VCaP (cell line): ENCODE results near the gene KCNK10.

ENCODE experiments used
- H3K27ac ChIP-seq: fragments of 450-650 bp; 2 replicates; pipeline ENCODE4 v1.5.1; 2017
- TF ChIP-seq, protein P1 (sequence below): fragments of 450-650 bp; conservative IDR thresholded peaks from 2 replicates; pipeline ENCODE4 v1.5.1; 2017; ENCODE audit warnings: mild to moderate bottlenecking, moderate library complexity

KCNK10 gene

GRCh38 chr14:88351966-88352691 is 29.1 kb upstream of the KCNK10 start:
- TF ChIP-seq, protein P1, sequence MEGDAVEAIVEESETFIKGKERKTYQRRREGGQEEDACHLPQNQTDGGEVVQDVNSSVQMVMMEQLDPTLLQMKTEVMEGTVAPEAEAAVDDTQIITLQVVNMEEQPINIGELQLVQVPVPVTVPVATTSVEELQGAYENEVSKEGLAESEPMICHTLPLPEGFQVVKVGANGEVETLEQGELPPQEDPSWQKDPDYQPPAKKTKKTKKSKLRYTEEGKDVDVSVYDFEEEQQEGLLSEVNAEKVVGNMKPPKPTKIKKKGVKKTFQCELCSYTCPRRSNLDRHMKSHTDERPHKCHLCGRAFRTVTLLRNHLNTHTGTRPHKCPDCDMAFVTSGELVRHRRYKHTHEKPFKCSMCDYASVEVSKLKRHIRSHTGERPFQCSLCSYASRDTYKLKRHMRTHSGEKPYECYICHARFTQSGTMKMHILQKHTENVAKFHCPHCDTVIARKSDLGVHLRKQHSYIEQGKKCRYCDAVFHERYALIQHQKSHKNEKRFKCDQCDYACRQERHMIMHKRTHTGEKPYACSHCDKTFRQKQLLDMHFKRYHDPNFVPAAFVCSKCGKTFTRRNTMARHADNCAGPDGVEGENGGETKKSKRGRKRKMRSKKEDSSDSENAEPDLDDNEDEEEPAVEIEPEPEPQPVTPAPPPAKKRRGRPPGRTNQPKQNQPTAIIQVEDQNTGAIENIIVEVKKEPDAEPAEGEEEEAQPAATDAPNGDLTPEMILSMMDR, result no peak
- H3K27ac ChIP-seq, result no peak overlapping the region

DNA sequence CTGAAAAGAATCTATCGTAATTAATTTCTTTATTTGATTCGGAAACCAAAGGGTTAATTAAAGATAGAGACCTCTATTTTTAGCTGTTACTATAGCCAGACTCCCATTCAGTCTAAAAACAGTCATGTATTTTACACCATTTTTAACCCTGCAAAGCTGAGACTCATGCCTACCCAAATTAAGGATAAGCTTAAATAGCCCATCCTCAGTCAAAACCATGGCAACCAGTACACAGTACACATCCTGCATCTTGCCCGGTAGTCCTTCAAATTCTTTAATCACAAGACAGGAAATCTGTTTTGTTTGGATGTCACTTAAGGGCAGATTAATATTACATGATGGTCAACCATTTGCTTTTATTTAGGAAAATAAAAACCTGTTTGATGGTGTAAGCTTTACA is 25.5 kb upstream of the KCNK10 start:
- TF ChIP-seq, protein P1, result no peak
- no peak overlapping the region for H3K27ac ChIP-seq

DNA sequence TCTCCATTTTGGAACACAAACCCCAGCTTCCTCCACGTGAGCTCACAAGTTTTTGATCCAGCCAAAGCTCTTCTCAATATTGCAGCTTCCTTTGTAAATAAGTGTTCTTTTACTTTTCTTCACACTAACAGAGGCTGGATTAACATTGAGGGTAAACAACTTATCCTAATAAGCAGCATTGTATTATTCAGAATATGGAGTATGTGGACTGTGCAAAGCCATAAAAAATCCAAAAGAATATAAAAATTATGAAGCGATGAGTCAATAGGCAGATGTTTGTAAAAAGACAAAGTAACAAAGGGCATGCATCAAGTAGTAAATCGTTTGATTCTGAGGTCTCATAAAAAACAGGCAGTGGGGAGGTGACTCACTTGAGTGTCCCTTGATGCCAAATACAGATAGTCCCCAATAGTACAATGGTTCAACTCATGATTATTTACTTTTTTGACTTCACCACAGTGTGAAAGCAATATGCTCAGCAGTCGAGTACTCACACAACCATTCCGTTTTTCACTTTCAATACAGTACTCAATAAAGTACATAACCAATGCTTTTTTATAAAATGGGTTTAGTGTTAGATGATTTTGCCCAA is 23.1 kb upstream of the KCNK10 start:
- TF ChIP-seq, protein P1, result no peak
- H3K27ac ChIP-seq, result no peak overlapping the region

DNA sequence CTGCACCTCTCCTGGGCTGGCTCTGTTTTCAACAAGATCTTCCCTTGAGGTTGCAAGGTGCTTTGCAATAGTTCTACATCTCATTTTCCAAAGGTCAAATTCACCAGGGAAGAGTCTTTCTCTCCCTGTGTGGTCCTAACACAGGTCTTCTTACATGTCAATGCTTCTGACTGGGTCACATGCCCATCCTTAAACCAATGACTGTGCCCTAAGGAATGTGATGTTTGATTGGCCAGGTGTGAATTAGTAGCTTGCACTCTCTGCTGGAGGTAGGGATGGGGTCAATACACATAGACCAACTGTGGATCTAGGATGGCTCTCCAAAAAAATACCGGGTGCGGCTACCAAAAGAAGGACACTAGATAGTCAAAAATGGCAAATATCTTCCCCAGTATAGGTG is 19.9 kb upstream of the KCNK10 start:
- no peak overlapping the region for H3K27ac ChIP-seq
- TF ChIP-seq, protein P1, result no peak

GRCh38 chr14:88340357-88340756 is 17.3 kb upstream of the KCNK10 start:
- TF ChIP-seq, protein P1, result no peak
- H3K27ac ChIP-seq, result no peak overlapping the region

GRCh38 chr14:88333036-88333435 is 10.0 kb upstream of the KCNK10 start:
- no peak overlapping the region for H3K27ac ChIP-seq
- TF ChIP-seq, protein P1, result no peak

DNA sequence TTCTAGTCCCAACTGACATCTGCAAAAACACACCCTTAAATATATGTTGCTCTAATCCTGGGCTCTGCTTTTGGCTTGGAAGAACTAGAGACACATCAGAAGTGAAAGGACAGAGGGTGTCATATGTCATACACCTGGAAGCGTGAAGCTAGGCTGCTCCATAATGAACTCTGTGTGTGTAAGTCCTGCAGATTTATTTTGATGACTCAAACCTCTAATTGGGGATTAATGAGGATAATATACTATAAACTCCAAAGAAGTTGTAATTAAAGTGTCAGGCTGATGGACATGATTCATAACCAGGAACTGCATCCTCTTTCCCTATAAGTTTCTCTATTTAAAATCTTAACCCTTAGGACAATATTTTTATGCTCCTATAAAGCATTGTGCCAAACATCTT is 4.4 kb upstream of the KCNK10 start:
- TF ChIP-seq, protein P1, result no peak
- H3K27ac ChIP-seq, result no peak overlapping the region
